Measurements from ENCODE around the gene PPP4R3A.
"Not testable (repeated sequence)": the region's sequence is repeated elsewhere in the genome, so short reads cannot be mapped to it uniquely, and the experiment has no call there.

The PPP4R3A gene

GRCh38 chr14:91436266-91436665 is 73.8 kb downstream of the PPP4R3A start:
- DNase-seq, result not testable (repeated sequence)

- DNase-seq, result no peak
These were observed 80.7 kb downstream of the PPP4R3A start for GRCh38 chr14:91429385-91429784.

- not testable (repeated sequence) for DNase-seq
These were observed 81.2 kb downstream of the PPP4R3A start for GRCh38 chr14:91428931-91429330.

DNA sequence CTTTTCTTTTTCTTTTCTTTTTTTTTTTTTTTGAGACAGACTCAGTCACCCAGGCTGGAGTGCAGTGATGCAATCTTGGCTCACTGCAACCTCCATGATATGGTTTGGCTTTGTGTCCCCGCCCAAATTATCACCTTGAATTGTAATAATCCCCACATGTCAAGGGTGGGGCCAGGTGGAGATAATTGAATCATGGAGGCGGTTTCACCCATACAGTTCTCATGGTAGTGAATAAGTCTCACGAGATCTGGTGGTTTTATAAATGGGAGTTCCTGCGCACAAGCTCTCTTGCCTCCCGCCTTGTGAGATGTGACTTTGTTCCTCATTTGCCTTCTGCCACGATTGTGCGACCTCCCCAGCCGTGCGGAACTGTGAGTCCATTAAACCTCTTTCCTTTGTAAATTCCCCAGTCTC is 84.6 kb downstream of the PPP4R3A start:
- not testable (repeated sequence) for DNase-seq

DNA sequence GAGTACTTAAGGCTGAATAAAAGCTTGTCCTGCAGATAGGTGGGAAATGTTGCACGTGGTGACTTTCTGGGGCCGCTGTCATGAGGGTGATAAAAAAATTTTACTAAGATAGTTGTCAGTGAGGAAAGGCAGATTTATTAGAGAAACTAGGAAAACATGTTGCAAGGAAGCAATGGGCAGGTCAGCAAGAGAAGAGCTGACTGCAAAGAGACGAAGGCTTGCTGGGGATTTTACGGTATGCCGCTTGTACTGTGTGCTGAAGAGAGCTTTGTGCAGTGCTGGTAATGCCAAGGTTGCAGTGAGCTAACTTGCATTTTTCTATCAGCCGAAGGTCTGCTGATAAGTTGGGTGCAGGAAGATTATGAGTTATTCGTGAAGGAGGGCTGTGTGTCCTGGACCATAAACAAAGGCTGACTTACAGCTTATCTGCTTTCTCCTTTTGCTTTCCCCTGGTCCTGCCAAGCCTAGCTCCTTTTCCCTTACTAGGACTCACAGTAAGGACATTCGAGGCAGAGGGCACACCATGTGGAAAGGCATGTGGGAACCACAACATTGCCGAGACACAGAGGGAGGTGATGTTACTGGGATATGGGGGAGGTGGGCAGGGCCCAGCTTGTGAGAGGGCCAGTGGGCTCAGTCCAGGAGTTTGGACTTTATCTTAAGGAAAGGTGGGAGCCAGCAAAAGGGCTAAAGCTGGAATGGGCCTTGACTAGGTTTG is 85.1 kb downstream of the PPP4R3A start:
- no peak for DNase-seq

DNA sequence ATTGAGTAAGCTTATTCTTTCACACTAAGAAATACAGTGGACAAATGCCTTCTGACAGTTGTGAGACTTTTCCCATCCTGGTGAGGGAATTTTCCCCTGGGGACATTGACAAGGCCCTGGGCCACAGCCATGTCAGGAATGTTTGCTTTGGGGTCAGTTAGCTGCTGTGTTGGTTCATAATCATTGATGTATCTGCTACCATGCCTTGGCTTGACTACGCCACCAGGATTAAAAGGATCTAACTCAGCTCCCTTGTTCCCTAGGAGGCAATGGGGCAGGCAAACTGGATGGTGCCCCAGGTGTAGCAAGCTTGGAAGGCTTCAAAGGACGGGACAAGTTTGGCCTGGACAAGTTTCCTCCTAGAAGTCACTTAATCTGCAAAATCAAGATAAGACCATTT is 89.4 kb downstream of the PPP4R3A start:
- no peak for DNase-seq

DNA sequence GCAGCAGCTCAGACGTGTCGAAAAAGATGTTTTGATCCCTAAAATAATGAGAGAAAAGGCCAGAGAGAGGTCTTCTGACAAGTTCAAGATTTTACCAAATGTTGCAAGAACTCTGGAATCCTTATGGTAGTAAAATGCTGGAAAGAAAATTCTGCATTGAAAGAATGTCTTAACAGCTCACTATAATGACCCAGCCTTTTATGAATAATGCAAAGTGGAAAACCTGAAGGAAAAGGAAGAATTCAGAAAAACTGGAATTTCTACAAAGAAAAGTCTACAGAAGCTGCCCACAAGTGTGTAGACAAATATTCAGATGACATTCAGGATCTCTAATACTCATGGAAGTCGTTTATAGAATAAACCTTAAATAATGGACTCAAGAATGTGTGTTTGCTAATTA is 90.7 kb downstream of the PPP4R3A start:
- no peak for DNase-seq

GRCh38 chr14:91419044-91419397 is 91.1 kb downstream of the PPP4R3A start:
- DNase-seq, result peak in 1 of 2 donors; percentile 65

- peak; percentile 78 to 85 for DNase-seq
These were observed 91.6 kb downstream of the PPP4R3A start for GRCh38 chr14:91418387-91419043.

- peak; percentile 59 to 77 for DNase-seq
These were observed 92.1 kb downstream of the PPP4R3A start for GRCh38 chr14:91417983-91418386.

GRCh38 chr14:91417120-91417982 is 92.8 kb downstream of the PPP4R3A start, which contains the start of gene CCDC88C:
Gene CCDC88C, minus strand, starts transcription at chr14:91417820. Its CDS starts 130 bp downstream, at chr14:91417690.
- DNase-seq, result peak; percentile 76 to 87

DNA sequence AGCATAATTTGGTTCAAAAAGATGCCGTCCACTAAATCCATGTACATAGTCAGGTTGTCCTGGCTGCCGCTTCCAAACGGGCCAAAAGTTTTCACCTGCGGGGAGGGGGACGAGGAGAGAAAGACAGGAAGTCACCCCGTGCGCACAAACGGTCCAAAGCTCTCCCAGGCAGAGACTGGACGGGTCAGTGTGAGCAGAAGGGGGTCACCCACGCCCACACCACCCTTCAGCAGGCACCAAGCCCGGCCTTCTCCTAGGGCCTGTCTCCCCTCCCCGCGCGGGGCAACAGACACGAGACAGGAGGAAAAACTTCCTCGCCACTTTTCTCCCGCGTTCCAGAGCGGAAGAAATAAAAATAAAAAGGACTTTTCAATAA is 93.4 kb downstream of the PPP4R3A start:
- DNase-seq, result peak in 1 of 2 donors; percentile 32

- peak; percentile 52 to 69 for DNase-seq
These were observed 94.0 kb downstream of the PPP4R3A start for GRCh38 chr14:91415794-91416743.

- DNase-seq, result no peak
These were observed 95.7 kb downstream of the PPP4R3A start for GRCh38 chr14:91414475-91414833.

GRCh38 chr14:91413547-91414474 is 96.3 kb downstream of the PPP4R3A start:
- DNase-seq, result peak in 1 of 2 donors; percentile 52

DNA sequence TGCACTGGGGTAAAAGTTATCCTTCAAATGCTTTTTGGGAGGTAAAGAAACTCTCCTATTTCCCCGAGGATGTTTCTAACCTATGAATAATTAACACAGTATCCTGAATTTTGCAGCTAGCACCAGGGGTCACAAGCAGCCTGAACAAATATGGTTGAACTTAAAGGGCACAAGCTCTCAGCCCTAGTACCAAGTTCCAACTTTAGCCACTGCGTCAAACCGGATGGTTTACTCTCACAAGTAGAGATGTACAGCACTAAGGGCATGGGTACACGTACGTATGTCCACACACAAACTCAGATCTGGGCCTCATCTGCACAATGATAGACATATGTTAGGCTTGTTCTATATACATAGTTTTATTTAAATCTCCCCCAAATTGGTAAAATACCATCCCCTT is 97.2 kb downstream of the PPP4R3A start:
- DNase-seq, result no peak

DNA sequence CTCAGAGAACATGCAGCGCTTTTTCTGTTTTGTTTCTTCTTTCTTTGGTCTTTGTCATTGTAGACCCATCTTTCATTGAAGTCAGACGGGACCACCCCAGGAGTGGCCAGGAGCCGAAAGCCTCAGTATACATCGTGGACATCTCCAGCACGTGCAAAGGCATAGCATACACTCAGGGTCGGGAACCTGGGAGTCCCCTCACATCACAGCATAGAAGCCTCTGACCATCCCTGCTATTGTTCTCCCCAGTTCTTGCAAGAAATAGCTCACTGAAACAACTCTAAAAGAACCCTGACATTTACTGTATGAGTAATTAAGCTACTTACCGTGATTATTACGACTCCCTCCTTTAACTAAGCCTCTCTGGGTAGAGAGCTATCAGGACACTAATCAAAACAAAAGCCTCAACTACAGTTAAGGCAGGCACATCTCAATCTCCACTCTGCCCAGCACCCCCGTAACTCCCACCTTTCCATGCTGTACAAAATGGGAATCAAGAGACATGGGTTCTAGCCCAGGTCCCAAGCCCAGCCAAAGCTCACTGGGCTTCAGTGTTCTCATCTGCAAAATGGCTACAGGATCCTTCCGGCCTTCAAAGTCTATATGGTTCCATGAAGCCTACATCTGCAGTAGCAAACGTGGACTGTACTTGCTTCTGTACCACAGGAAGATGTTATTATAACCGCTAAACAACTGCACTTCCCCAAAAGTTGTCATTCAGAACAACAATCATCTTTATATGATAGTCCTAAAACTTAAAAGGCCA is 99.2 kb downstream of the PPP4R3A start:
- no peak for DNase-seq

DNA sequence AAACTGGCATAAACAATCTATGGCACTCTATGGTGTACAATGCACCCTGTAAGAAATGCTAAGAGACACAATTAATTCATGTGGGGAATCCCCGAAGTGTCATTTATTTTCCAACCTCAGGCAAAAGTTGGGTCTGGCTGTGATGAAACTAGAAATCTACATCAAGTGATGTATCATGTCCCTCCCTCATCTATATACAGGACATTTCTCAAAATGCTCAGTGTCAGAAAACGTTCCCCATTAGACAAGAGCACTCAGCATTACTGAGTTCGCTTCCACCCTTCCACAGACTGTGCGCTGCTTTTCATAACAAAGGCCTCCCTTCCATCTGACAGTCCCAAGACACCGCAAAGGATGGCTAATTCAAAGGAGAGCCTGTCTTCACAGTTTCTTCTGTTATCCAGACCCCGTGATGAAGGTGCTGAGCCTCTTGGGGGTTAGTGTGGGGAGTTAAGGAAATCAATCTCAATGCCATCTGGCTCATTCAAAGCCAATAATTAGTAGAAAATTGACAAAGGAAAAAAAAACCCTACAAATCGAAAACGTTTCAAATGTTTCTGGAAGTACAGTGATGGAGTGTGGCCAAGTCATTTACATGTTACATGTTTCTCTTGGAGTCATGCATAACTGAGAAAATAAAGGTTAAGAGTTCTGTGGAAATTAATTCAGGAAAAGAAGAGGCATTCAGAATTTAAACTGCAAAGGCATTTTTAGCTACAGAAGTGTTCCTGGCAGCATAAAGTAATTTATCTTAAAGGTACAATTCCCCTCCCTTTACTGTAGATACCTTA is 100.0 kb downstream of the PPP4R3A start:
- DNase-seq, result peak; percentile 37 to 53

DNA sequence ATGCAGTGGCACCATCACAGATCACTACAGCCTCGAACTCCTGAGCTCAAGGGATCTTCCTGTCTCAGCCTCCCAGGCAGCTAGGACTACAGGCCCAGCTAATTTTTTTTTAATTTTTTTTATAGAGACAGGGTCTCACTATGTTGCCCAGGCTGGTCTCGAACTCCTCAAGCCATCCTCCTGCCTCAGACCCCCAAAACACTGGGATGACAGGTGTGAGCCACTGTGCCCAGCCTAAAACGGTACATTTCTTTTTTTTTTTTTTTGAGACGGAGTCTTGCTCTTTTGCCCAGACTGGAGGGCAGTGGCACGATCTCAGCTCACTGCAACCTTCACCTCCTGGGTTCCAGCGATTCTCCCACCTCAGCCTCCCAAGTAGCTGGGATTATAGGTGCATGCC is 100.9 kb downstream of the PPP4R3A start:
- DNase-seq, result not testable (repeated sequence)

Measured in activated CD4-positive, alpha-beta T cell treated with anti-CD3 and anti-CD28 coated beads for 4 hours (primary cell).